Stimulated activated CD4-positive, alpha-beta T cell treated with anti-CD3 and anti-CD28 coated beads, Interleukin-15, amount 100 ng/mL, for 48 hours (primary cell): ENCODE measurements around the gene CLHC1.

Experiments
- DNase-seq, 2 donors: peaks; one replicate each; pipeline ENCODE4 v3.0.0-alpha.2; 2020; ENCODE audit warnings: low read depth in 2 of 2

The CLHC1 gene

DNA sequence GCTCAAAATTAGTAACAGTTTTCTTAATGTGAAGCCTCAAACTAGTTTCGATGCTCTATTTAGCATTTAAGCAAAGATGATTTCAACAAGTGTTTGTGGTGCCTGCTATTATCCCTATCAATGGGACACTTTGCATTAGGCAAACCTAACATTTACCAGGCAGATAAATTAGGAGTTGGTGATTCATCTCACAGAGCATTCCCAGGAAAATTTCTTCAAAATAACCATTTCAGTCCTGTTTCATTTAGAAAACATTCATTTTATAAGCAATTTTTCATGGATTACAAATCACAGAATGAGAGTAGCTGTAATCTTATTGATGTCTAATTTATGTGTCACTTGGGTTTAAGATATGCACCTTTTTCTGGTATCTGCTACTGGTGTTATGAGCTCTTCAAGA is 62.7 kb downstream of the CLHC1 start:
- no peak for DNase-seq

DNA sequence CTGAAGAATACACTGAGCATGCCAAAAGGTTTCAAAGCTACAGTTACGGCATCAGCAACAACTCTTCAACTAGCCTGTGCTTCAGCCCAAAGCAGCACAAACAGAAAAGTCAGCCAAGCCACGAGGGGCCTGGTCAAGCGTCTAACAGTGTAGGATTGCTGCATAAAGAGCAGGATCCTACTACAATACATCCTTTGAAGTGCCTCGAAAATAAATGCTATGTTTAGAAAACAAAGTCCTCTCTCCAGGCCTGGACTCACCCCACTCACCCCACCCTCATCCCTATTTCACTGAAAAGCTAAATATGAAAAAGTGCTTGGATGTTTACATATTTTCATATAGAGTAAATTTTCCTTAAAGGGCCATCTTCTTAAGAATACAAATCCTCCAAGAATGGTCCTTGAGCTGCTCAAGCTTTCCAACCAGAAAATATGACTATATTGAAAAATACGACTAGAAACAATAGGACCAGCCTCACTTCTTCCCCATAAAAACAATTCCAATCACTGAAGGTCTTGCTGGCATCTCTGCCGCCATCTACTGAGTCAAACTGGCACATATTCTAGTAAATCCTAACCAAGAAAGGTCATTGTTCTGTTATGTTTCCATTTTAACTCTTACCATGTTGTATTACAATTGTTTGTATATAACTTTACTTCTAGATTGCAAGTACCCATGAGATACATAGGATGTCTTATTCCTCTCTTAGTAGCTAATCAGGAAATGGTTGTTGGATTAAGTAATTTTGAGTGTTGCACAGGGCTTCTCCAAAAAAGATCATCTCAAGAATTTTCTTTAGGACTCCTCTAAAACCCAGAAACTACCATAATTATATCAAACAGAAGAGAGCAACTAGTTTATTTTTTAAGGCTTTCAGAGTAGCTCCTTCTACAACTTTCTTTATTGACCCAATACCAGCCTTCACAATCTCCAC is 63.6 kb downstream of the CLHC1 start:
- DNase-seq: no peak

DNA sequence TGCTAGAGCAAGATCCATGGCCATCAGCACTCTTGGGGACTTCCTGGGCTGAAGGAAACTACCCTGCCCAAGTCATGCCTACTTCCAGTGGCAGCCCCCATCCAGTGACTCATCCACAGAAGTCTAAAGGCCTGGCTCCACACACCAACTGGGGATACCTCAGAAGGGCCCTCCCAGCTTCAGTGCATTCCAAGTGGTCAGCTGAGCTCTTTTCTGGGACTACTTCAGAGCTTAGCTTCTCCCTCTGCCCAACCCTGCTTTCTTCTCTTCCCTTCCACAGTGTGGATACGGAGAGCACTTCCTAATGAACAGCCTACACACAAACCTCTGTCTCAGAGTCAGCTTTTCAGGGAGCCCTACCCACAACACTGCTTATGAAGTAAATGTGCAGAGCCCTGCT is 66.5 kb downstream of the CLHC1 start:
- DNase-seq: no peak

DNA sequence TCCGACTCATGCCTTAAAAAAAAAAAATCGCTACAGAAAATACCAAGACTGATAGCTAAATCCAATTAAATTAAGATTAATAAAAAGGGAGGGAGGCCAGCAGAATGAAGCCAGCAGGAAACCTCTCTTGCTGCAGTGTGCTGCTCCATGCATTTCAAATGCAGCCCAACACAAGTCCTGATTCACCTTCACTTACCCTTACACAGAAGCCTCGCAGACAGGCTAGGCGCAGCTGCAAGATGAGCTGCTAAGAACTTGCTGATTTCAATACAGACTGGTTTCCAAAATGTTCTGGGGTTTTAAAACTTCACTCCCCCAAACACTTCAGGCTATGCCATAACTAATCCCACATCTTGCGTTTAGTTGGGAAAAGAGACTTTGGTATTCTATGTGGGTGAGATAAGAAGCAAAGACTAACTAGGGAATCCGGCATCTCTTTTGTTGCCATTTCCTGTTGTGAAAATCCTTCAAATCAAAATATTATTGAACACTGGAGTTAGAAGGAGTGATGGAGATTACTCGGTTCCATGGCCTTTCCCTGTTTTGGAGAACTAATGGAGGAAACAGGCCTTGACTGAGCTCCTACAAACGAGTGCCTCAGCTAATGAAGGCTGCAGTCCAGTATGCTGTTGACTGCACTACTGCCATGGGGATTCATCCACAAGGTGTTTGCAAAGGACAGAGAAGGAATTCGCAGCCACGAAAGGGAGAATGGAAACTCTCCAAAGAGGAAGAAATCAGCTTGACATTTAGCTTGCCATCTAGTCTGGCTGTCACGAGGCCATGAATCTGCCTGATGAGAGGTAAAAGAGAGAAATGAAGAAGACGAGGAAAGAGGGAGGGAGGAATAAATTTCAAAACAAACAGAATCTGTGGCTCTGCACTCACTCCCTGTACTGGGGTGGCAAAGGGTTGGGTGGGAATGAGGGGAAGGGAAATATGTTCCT is 67.3 kb downstream of the CLHC1 start:
- no peak for DNase-seq

DNA sequence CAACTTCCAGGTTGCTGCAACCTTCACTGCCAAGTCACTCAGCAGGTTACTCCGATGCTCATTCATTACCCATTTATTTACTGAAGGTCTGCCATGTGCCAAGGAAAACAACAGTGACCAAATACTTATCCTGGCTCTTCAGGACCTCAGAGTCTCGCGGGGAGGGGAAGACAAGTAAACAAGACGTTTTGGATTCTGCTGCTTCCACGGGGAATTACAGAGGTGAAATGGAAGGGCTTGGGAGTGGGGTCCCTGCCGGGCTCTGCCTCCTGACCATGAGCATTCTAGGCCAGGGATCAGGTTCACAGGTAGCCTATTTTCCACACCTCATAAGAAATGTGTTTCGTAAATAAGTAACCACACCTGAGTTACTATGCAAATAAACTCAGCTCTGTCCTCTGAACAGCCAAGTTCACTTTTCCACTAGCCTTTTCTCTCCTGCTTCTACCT is 68.1 kb downstream of the CLHC1 start:
- DNase-seq: no peak

DNA sequence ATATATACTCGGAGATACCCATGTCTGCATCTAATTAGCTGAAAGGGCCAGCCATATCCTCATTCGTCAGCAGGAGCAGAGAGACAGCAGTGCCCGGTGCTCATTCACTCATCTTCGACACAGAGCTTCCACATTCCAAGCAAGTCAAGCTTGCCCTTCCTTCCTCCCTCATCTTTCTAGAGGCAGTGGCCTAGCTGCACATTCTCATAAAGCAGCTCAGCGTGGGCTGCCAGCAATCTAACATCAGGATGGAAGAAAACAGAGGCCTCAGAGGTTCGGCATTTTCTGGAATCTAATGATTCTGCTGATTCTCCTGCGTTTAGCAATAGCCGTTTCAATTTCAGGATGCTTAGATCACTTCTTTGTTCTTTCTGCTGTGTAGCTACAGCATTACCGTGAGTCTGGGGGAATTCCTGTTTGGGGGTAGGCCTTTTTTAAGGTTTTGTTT is 68.8 kb downstream of the CLHC1 start:
- DNase-seq: no peak

DNA sequence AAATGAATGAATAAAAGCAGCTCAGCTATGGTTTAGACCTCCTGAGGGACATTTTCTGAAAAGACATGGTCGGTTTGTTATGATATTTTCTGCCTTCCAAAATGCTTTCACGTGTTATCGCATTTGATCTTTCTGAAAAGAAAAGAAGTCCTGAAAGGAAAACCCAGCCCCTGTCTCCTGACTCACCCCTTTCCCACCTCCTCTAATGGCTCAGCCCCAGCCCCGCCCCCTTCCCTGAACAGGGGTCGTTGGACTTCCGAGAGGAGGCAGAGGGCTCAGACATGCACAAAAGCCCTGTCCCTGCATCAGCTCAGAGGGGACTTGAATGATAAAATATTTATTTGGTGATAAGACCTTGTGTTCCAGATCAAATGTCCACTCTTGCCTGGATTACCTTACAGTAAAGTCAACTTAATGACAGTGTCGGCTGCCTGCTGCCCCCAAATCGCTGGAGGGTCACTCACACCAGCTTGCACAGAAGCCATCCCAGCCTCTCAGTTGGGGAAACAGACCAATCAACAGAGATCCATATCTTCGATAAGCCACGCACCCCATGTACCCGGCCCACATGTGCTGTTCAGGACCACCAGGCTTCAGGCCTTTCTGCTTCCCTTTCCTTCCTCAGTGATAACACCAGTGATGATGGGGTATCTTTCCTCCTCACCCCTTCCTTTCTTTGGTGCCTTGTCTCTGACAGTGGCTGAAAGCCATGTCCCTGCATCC is 69.6 kb downstream of the CLHC1 start:
- no peak for DNase-seq

DNA sequence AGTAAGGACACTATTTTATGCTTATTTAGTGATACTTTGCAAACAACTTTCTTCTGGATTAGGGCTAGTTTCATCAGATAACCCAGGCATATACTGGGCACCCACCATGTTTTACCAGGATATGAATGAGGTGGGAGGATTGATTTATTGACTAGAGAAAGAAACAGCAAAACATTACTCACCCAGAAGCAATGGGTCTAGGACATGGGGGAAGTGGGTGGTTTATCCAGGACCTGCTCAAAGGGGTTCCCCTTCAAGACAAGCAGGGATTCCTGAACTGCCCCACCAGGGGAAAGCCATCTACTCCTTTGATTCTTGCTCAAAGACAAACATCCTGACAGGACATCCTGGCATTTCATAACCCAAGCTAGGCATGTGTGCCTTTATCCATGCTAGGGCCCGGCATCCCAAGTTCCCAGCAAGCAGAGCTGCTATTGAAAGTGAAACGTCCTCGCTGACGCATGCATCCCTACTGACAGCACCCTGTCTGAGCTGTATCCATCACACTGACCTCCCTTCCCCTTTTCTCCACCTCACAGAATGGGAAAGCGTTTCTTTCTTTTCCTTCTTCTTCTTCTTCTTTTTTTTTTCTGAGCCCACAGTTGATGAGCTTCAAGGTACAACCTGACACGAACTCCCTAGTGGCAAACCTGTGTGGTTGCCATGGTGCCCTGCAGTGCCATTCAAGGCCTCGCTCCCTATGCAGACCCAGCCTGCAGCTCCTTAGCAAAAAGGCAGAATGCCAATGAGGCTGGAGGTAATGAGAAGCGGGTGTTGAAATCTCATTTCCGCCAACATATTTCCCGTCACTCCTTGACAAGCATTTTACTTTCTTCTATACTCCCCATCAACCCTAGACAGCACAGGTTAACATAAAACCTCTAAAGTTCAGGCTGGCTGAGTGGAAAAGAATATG is 70.5 kb downstream of the CLHC1 start:
- no peak for DNase-seq

DNA sequence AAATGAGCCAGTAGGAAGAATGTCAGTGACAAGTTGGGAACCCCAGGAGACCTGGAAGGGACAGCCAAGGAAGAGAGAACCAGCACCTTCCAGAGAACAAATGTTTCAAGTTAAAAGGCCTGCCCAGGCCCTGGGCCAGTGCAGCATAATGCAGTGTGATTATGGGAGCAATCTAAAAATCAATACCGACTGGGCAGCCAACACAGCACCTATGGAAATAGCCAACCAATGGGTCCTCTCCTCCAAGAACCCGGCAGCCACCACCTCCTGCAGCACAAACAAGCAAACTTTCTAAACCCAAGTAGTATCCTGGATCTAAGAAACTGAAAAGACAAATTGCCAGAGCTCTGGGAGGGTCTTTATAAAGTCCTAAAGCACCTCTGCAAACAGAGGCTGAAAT is 71.7 kb downstream of the CLHC1 start:
- no peak for DNase-seq

DNA sequence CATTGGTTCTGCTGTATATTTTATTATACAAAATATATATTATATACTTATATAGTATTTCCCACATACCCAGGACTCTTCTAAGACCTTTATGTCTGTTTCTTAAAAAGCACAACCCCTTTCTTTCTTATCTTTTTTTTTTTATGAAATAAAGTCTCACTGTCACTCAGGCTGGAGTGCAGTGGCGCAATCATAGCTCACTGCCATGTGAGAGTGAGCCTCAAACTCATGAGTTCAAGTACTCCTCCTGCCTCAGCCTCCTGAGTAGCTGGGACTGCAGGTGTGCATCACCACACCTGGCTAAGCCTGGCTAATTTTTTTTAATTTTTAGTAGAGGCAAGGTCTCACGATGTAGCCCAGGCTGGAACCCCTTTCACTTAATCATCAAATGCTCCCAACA is 72.3 kb downstream of the CLHC1 start:
- DNase-seq: no peak

DNA sequence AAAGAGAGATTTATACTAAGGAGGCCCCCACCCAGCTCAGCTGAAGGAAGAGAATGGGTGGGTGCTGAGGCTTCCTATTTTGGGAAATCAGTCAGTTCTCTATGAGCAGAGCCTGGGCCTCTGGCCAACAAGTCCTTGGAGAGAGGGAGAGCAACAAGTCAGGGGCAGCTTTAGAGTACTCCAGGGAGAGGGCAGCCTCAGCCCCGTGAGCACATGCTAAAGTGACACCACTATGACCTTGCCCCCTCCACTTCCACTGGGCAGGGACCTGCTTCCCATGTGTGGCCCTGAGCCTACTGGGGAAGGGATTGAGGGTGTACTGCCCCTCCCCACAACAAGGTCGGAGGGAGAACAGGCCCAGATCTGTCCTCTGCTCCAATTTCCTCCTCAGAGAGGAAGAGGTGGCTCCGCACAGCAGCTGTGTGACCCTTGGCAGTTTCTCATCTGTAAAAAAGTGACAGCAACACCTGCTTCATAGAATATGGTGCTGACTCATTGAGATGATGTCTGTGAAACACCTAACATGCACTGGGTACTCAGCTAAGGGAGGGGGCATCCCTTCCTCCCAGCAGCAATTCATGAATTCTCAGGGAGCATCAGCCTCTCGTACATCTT is 72.9 kb downstream of the CLHC1 start:
- no peak for DNase-seq

DNA sequence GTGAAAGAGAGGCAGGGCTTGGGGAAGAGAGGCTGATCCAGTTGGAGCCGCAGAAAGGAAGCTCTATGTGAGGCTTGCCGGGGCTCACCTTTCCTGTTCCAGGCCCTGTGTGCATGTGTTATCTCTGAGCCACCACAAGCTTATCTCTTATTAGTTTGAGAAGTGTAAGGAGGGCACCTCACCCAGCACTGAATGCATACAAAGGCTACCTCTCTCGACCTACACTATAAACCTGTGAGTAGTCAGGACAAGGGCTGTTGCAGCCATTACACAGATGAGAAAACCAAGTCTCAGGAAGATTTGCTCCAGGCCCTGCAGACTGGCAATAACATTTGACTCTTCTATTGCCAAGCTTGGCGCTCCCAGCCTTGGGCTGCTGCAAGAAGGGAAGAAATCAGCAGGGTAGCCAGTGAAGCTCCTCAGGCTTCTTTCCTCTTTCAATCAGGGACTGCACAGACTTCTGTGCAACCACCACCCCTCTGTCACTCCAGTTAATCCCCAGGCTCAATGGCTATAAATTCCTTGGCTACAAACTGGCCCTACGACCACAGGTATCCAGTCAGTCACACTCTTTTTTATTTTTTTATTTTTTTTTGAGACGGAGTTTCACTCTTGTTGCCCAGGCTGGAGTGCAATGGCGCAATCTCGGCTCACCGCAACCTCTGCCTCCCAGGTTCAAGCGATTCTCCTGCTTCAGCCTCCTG is 73.8 kb downstream of the CLHC1 start:
- DNase-seq: no peak

DNA sequence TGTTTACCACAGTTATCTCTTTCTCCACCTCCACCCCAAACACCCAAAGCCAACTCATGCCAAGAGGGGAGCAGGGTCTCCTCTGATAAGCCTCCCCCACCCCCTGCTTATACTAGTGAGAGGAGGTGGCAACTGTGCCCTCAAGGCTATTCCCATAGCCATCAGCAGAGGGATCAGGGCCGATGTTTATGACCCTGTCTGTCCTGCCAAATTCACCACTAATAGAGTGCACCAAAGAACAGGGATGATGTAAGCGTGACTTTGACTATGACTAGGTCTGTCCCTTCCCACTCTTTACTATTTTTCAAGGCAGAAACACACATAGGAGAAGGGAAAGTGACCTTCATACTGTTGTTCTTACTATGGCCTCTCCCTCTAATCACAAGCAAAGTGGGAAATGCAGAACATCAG is 74.6 kb downstream of the CLHC1 start:
- no peak for DNase-seq

DNA sequence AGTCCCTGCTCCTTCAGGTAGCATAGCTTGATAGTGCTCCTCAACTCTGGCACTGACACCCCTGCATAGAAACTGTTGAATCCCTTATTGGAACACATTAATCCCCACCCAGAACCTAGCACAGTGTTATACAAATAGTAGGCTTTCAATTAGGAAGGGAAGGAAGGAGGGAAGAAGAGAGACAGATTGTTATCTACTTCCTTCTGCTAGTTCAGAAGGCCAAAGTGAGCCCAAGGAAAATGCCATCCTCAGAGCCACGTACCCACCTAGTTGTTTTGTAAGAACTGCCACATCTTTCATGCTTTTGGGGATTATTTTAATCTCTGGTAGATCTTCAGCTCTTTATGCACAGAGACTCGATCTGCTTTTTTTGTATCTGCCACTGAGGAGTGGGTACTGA is 75.1 kb downstream of the CLHC1 start:
- no peak for DNase-seq

DNA sequence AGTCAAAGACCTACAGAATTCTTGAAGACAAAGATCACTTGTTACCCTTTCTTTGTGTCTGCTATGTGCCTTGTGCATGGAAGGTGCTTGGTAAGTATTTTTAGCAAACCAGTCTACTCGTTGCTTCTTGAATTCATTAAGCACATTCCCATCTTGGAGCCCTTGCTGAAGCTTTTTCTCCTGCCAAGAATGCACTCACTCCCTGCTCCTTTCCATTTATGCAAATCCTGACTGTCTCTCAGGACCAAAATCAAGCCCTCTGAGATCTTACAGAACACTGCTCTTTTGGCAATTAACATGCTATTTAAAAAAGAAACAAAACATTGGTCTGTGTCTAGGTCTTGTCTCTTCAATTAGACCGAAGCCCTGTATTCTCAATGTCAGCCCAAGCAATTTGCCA is 75.8 kb downstream of the CLHC1 start:
- no peak for DNase-seq

DNA sequence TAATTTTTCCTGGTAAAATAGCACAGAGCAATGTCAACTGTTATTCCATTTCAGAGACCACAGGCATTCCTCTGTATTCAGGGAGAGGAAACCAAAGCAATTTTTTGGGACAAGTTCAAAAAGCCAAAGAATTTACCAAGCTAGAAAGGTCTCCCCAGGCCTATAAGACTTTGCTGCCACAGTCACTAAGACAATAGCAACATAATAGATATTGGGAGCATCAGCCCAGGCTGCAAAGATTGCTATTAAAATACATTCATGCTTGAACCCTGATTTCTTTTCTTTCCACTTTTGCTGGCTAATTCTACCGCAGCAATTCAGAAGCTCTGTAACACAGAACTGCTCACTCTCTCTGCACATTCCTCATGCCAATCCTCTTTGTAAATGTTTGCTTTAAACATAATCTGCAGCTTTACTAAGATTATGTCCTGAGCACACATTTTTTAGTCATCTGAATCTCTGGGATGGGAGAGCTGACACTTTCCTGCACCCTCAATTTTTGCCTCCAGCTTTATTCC is 76.3 kb downstream of the CLHC1 start:
- no peak for DNase-seq

DNA sequence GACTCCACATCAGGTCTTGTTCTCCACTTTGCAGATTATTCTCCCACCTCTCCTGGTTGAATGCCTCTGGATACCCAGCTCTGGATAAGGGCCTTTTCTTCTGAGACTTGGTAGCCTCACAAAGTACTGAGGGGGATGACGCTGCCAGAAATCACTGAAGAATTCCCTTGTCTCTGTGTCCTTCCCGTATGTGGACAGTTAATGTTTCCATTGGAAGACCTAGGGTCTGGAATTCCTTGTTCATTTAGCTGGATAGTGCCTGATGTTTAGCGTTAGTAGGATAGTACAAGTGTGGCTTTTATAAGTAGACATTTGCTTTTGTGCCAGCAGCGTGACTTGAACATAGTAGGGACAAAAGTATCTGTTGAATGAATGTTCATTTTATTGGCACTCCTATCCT is 76.9 kb downstream of the CLHC1 start:
- no peak for DNase-seq

DNA sequence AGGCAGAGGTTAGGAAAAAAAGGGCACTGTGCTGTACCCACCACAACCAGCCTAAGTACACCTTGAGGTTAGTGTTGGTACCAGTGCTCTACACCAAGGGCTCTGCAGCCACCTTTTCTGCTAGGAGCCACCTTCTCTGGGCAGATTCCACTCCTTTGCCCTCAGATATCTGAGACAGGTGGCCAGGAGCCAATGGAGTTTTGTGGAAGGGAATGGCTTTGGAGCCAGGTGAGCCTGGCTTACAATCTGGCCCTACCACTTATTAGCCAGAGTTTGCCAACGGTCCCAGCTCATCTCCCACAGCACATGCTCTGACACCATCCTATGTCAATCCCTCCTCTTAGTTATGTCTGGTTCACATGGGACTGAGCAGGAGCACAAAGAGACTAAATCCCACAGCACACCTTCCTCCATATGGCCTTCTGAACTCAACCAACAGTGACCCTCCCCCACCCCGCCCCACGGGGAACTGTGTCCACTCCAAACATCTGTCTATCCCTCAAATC is 77.5 kb downstream of the CLHC1 start:
- DNase-seq: no peak

DNA sequence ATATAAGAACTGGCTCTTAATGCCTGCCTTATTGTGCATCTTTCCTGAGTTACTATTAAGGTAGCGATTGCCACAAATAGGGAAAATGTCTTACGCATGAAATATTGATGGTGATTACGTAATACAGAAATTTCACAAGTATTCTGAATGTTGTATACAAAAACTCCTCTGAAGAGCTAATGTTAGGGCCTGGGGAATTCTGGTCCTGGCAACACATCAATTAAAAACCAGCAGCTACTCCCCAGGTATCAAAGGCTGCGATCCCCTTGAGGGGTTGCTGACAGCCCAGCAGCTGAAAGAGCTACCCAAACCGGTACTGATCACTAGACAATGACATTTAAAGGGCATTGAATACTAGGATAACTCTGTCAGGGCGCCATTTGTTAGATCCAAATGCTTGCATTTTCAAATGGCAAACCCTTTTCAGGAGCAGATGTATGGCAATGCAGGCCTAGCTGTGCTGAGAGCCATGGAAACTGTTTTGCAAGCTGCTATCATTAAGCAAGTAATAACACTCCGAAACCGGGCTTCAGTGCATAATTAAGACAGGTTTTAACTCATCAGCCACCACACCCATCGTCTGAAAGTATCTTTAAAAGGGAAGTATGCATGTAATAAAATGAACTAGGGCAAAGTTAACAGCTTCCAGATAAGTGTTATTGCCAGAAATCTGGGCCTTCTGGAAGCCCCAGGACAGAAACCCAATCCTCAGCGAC is 78.4 kb downstream of the CLHC1 start:
- no peak for DNase-seq
